ENCODE measurements around the gene SLC10A6.

Gene SLC10A6

DNA sequence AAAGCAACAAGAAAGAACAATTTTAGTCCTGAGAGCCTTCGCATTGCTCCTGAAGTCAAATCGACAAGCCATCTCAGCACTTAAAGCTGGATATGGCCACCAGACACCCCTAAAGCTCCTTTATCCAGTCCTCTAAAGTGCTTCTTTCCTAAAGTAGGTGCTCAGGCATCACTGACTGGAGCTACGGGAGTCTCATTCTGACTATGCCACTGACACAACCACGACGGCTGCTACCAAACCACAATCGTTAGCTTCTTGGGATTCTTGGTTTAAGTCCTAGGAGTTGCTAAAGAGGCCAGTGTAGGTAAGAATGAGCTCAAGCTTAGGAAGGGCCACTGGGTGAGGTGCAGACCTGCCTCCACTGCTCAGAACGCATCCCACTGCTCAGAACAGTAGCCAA, 1.0 kb downstream of the SLC10A6 start:
- Histone ChIP-seq H3K4me3 (ENCODE audit: extremely low read depth, insufficient read depth, low read length, poor library complexity, severe bottlenecking) (no peak overlapping the region), H3K27ac (ENCODE audit: low read depth, low read length, severe bottlenecking) (no peak overlapping the region), H3K36me3 (ENCODE audit: control insufficient read depth, insufficient read depth, low read length) (no peaks in the 10 kb centered on the region), H3K9me3 (ENCODE audit: control insufficient read depth, low read length) (peaks cover 3% of the 10 kb centered on the region), H3K4me1 (ENCODE audit: control insufficient read depth, insufficient read depth, low read length, poor library complexity, severe bottlenecking) (no peaks in the 10 kb centered on the region)
- WGBS, 2 experiments (ENCODE audit: insufficient coverage in 2 of 2): 79 to 82% methylated on average over 5 to 6 of the region's 7 CpGs

DNA sequence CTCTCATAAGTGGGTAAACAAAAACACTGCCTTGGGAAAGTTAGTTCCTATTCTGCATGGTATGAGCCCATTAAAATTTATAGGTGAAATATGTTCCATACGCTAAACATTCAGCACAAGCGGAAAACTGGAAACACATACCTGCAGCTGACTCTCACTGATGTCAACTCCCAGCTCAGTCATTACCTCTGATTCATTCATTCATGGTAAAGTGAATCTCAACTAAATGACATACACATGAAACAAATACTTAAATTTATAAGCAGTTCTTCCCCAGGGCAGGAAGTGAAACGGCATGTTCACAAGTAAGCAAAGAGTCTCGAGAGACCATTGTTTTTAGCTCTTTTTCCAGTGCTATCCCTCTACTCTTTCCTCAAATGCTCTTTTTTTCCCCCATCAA, 1.6 kb downstream of the SLC10A6 start:
- Histone ChIP-seq H3K4me3 (ENCODE audit: extremely low read depth, insufficient read depth, low read length, poor library complexity, severe bottlenecking) (no peak overlapping the region), H3K36me3 (ENCODE audit: control insufficient read depth, insufficient read depth, low read length) (no peaks in the 10 kb centered on the region), H3K4me1 (ENCODE audit: control insufficient read depth, insufficient read depth, low read length, poor library complexity, severe bottlenecking) (no peaks in the 10 kb centered on the region), H3K27ac (ENCODE audit: low read depth, low read length, severe bottlenecking) (no peak overlapping the region), H3K9me3 (ENCODE audit: control insufficient read depth, low read length) (peaks cover 3% of the 10 kb centered on the region)
- 88 to 96% methylated on average over 2 to 4 of the region's 4 CpGs for WGBS, 2 experiments (ENCODE audit: insufficient coverage in 2 of 2)

DNA sequence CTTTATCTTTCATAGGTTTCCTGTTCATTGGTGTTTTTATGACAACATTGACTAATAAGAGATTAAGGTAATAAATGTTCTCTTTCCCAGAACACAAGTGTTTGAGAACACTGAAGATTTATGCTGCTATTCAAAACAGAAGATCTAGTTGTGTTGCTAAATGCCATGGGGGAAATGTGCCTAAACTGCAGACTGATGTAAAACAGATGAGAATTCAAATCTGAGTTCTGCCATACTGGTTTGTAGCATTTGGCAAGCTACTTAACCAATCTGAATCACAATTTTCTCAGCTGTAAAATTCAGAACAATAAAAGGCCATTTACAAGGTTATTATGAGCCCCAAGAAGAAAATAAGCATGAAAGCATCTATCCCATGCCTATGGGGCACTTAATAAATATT, 2.3 kb downstream of the SLC10A6 start:
- H3K4me1 ChIP-seq (ENCODE audit: control insufficient read depth, insufficient read depth, low read length, poor library complexity, severe bottlenecking): no peaks in the 10 kb centered on the region
- no peaks in the 10 kb centered on the region for H3K36me3 ChIP-seq (ENCODE audit: control insufficient read depth, insufficient read depth, low read length)
- H3K27ac ChIP-seq (ENCODE audit: low read depth, low read length, severe bottlenecking): no peak overlapping the region
- no peak overlapping the region for H3K4me3 ChIP-seq (ENCODE audit: extremely low read depth, insufficient read depth, low read length, poor library complexity, severe bottlenecking)
- peaks cover 3% of the 10 kb centered on the region for H3K9me3 ChIP-seq (ENCODE audit: control insufficient read depth, low read length)

DNA sequence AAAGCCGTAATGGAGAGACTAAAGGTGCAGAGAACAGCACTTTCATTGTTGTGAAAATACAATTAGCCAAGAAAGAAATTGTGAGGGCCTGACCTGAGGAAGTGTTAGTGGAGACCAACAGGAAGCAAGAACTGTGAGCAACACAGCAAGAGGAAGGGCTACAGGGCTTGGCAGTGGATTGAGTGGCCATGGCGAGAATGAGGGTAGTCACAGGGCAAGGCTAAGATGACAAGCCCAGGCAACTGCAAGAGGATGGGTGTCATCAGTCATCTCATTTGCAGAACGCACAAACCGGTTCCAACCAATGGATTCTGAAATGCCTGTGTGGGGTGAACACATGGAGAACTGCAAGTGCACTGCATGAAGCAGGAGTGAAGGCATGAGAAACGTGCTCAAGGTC, 3.6 kb downstream of the SLC10A6 start:
- Histone ChIP-seq H3K9me3 (ENCODE audit: control insufficient read depth, low read length) (peaks cover 3% of the 10 kb centered on the region), H3K4me3 (ENCODE audit: extremely low read depth, insufficient read depth, low read length, poor library complexity, severe bottlenecking) (no peak overlapping the region), H3K4me1 (ENCODE audit: control insufficient read depth, insufficient read depth, low read length, poor library complexity, severe bottlenecking) (no peaks in the 10 kb centered on the region), H3K36me3 (ENCODE audit: control insufficient read depth, insufficient read depth, low read length) (no peaks in the 10 kb centered on the region), H3K27ac (ENCODE audit: low read depth, low read length, severe bottlenecking) (no peak overlapping the region)
- 83 to 93% methylated on average over 4 to 5 of the region's 5 CpGs for WGBS, 2 experiments (ENCODE audit: insufficient coverage in 2 of 2)

DNA sequence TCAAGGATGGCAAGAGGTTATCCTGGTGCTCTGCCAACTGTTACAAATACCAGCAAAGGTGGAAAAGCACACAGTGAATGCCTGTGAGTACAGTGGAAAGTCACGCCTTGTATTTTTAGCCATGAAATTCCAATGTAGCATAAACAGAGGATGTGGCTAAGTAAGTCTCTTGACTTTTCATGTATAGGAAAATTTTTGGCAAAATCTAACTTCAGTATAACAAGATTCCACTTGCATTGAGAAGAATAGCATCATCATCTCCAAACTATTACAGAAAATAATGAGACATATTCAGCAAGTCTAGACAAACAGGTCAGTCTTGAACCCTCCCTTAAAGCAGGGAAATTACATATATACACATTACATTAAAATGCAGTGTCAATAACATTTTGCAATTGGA, 7.9 kb downstream of the SLC10A6 start:
- Histone ChIP-seq H3K9me3 (ENCODE audit: control insufficient read depth, low read length) (peaks cover 3% of the 10 kb centered on the region), H3K4me1 (ENCODE audit: control insufficient read depth, insufficient read depth, low read length, poor library complexity, severe bottlenecking) (no peaks in the 10 kb centered on the region), H3K27ac (ENCODE audit: low read depth, low read length, severe bottlenecking) (no peak overlapping the region), H3K36me3 (ENCODE audit: control insufficient read depth, insufficient read depth, low read length) (no peaks in the 10 kb centered on the region), H3K4me3 (ENCODE audit: extremely low read depth, insufficient read depth, low read length, poor library complexity, severe bottlenecking) (no peak overlapping the region)
- WGBS, 2 experiments (ENCODE audit: insufficient coverage in 2 of 2): 80 to 100% methylated on average over 1 of the region's 1 CpG

DNA sequence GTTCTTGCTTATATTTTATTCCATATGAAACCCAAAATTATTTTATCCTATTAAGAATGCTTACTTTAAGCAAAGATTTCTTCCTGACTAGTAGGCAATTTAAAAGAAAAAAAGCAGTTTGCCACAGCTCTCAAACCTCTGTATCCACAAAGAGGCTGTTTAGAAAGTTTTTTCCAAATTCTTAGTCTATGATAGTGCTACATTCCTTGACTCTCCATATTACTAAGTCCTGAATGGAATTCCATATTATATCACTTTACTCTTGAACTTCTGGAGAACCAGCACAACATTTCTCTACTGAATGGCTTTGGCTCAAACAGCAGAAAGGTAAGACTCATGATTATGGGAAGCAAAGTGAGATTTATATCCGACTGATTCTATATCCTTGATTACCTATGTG, 8.3 kb downstream of the SLC10A6 start:
- Histone ChIP-seq H3K36me3 (ENCODE audit: control insufficient read depth, insufficient read depth, low read length) (no peaks in the 10 kb centered on the region), H3K9me3 (ENCODE audit: control insufficient read depth, low read length) (peaks cover 3% of the 10 kb centered on the region), H3K27ac (ENCODE audit: low read depth, low read length, severe bottlenecking) (no peak overlapping the region), H3K4me3 (ENCODE audit: extremely low read depth, insufficient read depth, low read length, poor library complexity, severe bottlenecking) (no peak overlapping the region), H3K4me1 (ENCODE audit: control insufficient read depth, insufficient read depth, low read length, poor library complexity, severe bottlenecking) (no peaks in the 10 kb centered on the region)
- WGBS, 2 experiments (ENCODE audit: insufficient coverage in 2 of 2): no CpG with 5 or more reads among the region's 1 CpG

DNA sequence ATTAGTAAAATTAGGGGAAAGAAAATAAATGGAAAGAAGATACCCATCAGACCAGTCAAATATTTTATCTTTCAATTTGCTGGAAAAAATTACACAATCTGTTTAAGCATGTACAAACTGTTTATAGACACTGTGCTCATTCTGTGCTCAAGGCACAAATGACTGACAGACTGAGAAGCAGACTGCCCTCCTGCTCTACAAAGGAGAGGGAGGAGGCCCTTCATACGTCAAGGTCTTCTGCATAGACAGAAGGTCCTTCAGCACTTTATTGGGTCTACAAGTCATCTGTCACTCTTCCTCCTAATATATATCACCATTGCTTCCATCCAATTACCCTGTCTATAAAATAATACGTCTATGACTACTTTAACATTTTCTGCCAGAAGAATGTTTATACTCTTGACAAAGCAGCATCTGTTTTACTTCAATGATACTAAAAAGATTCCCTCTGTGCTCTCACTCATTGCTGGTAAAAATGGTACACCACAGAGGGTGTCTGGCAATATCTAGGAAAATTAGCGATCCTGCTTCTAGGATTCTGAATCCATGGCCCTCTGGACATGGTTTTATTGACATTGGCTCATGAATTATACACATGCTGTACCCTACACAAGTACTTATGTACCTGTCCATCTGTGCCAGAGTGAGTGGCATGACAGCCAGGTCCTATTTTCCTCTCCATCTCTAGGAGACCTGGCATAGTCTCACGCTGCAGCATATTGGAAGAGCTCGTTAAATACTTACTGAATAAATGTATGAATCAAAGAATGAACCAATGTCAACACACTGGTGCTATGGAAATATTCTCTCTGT, 11.3 kb downstream of the SLC10A6 start:
- H3K27ac ChIP-seq (ENCODE audit: low read depth, low read length, severe bottlenecking): no peak overlapping the region
- H3K4me1 ChIP-seq (ENCODE audit: control insufficient read depth, insufficient read depth, low read length, poor library complexity, severe bottlenecking): no peaks in the 10 kb centered on the region
- H3K4me3 ChIP-seq (ENCODE audit: extremely low read depth, insufficient read depth, low read length, poor library complexity, severe bottlenecking): no peak overlapping the region
- no peaks in the 10 kb centered on the region for H3K9me3 ChIP-seq (ENCODE audit: control insufficient read depth, low read length)
- 75 to 90% methylated on average over 1 to 2 of the region's 5 CpGs for WGBS, 2 experiments (ENCODE audit: insufficient coverage in 2 of 2)
- H3K36me3 ChIP-seq (ENCODE audit: control insufficient read depth, insufficient read depth, low read length): no peaks in the 10 kb centered on the region

DNA sequence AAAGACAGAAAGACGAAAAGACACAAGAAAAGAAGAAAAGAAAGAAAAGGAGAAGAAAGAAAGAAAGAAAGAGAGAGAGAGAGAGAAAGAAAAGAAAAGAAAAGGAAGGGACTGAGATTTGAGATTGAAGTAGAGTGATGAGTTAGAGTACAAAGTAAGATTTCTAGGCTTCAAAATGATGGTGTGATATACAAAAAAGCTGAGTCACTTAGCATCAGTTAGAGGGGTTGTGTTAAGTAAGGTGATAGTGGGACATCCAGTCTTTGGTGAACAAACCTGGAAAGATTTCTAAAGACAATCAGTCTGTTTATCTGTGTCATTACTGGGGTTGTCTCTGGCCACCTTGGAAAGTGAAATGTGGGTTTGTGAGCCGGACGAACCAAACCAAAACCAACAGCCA, 13.5 kb downstream of the SLC10A6 start:
- no peak overlapping the region for H3K27ac ChIP-seq (ENCODE audit: low read depth, low read length, severe bottlenecking)
- H3K4me1 ChIP-seq (ENCODE audit: control insufficient read depth, insufficient read depth, low read length, poor library complexity, severe bottlenecking): no peaks in the 10 kb centered on the region
- H3K9me3 ChIP-seq (ENCODE audit: control insufficient read depth, low read length): no peaks in the 10 kb centered on the region
- 100% methylated on average over 1 of the region's 3 CpGs for WGBS, 2 experiments (ENCODE audit: insufficient coverage in 2 of 2)
- no peaks in the 10 kb centered on the region for H3K36me3 ChIP-seq (ENCODE audit: control insufficient read depth, insufficient read depth, low read length)
- no peak overlapping the region for H3K4me3 ChIP-seq (ENCODE audit: extremely low read depth, insufficient read depth, low read length, poor library complexity, severe bottlenecking)

DNA sequence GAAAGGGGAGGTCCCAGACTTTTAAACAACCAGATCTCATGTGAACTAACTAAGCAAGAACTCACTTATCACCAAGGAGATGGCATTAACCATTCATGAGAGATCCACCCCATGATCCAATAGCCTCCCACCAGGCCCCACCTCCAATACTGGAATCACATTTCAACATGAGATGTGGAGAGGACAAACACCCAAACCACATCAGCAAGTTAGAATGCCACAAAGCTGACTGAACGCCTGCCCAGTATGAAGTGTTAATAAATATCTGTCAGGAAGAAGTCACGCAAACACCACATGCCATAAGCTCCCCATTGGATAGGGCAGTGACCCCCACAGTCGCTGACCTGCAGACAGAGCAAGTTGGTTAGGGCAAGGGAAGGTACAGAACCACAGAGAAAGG, 14.3 kb downstream of the SLC10A6 start:
- no peak overlapping the region for H3K4me3 ChIP-seq (ENCODE audit: extremely low read depth, insufficient read depth, low read length, poor library complexity, severe bottlenecking)
- H3K27ac ChIP-seq (ENCODE audit: low read depth, low read length, severe bottlenecking): no peak overlapping the region
- 100% methylated on average over 1 to 2 of the region's 3 CpGs for WGBS, 2 experiments (ENCODE audit: insufficient coverage in 2 of 2)
- no peaks in the 10 kb centered on the region for H3K9me3 ChIP-seq (ENCODE audit: control insufficient read depth, low read length)
- no peaks in the 10 kb centered on the region for H3K36me3 ChIP-seq (ENCODE audit: control insufficient read depth, insufficient read depth, low read length)
- H3K4me1 ChIP-seq (ENCODE audit: control insufficient read depth, insufficient read depth, low read length, poor library complexity, severe bottlenecking): no peaks in the 10 kb centered on the region

DNA sequence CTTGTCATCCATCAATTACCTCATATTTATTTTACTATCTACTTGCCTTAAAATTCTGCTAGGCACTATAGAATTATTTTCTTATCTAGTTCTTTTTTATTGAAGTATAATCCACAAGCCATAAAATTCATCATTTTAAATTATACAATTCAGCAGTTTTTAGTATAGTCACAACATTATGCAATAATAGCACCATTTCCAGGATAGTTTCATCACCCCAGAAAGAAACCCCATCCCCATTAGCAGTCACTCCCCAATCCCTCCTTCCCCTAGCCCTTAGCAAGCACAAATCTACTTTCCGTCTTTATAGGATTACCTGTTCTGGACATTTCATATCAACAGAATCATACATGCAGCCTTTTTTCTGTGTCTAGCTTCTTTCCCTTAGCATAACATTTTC, 15.6 kb downstream of the SLC10A6 start:
- Histone ChIP-seq H3K9me3 (ENCODE audit: control insufficient read depth, low read length) (no peaks in the 10 kb centered on the region), H3K4me3 (ENCODE audit: extremely low read depth, insufficient read depth, low read length, poor library complexity, severe bottlenecking) (no peak overlapping the region), H3K4me1 (ENCODE audit: control insufficient read depth, insufficient read depth, low read length, poor library complexity, severe bottlenecking) (no peaks in the 10 kb centered on the region), H3K27ac (ENCODE audit: low read depth, low read length, severe bottlenecking) (no peak overlapping the region), H3K36me3 (ENCODE audit: control insufficient read depth, insufficient read depth, low read length) (no peaks in the 10 kb centered on the region)
- WGBS, 2 experiments (ENCODE audit: insufficient coverage in 2 of 2): 86 to 100% methylated on average over 1 of the region's 1 CpG

DNA sequence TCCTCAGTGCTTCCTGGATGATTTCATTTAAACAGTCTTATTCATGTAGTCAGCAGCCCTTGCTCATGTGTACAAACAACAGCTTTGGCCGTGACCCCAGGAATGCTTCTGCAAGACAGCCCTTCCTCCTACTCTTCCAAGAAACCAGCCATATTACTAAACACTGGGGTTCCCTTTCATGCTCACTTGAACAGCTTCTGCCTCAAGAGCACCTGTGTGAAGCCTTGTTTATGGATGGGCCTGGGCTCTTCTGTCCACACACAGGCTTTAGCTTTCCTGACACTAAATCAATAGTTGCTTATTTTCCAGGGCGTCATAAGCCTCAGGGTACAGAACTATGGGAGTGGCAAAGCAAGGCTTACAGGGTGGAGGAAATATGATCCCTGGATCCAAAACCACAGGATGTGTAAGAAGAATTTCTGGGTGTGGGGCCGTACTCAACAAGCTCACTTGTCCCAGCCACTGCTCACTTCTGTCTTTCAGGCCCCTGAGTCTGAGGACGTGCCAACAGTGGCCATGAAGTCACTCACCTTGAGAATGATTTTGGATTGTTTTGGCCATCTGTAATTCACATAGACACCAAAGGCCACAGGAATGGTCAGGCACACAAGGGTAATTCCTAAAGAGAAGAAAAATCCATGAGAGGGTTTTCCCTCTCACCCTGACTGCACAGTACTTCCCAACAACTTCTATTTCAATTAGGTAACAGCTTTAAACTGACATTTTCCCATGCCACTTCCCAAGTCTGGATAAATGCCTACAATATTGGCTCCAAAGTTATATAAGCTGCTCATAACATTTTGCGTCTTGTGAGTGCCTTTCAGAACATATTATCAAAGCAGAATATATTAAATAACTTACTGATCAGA, 17.7 kb downstream of the SLC10A6 start:
- WGBS, 2 experiments (ENCODE audit: insufficient coverage in 2 of 2): 90 to 92% methylated on average over 1 to 3 of the region's 5 CpGs
- Histone ChIP-seq H3K27ac (ENCODE audit: low read depth, low read length, severe bottlenecking) (no peak overlapping the region), H3K4me3 (ENCODE audit: extremely low read depth, insufficient read depth, low read length, poor library complexity, severe bottlenecking) (no peak overlapping the region)

More for the DNA sequence above, 17.7 kb downstream of the SLC10A6 start:
- no peaks in the 10 kb centered on the region for H3K4me1 ChIP-seq (ENCODE audit: control insufficient read depth, insufficient read depth, low read length, poor library complexity, severe bottlenecking)
- no peaks in the 10 kb centered on the region for H3K9me3 ChIP-seq (ENCODE audit: control insufficient read depth, low read length)
- no peaks in the 10 kb centered on the region for H3K36me3 ChIP-seq (ENCODE audit: control insufficient read depth, insufficient read depth, low read length)

Data from mesodermal cell (in vitro differentiated cells).